IPS DF 6.9 (cell line): Measurements from ENCODE around the gene GIMAP4.
"Not testable (repeated sequence)": the region's sequence is repeated elsewhere in the genome, so short reads cannot be mapped to it uniquely, and the experiment has no call there.

Experiments used
- DNase-seq: peaks from one replicate; pipeline ENCODE4 v3.0.0-alpha.2; 2013; ENCODE audit warnings: low read depth, low spot score
- H3K27ac ChIP-seq: one replicate; pipeline ENCODE4 v1.5.1; 2013; ENCODE audit warnings: low read length, control low read depth
- H3K27me3 ChIP-seq: 2 replicates; pipeline ENCODE4 v1.6.1; 2013; ENCODE audit warnings: mild to moderate bottlenecking, low read length; ENCODE audit not compliant: control insufficient read depth, insufficient read depth
- H3K36me3 ChIP-seq: 2 replicates; pipeline ENCODE4 v1.6.1; 2013; ENCODE audit warnings: low read length; ENCODE audit not compliant: control insufficient read depth, insufficient read depth
- H3K4me1 ChIP-seq: 2 replicates; pipeline ENCODE4 v1.6.1; 2013; ENCODE audit warnings: low read length; ENCODE audit not compliant: control insufficient read depth, insufficient read depth
- H3K4me3 ChIP-seq: 2 replicates; pipeline ENCODE4 v1.5.1; 2013; ENCODE audit warnings: mild to moderate bottlenecking, low read length
- H3K9me3 ChIP-seq: 2 replicates; pipeline ENCODE4 v1.6.1; 2013; ENCODE audit warnings: low read length, inconsistent platforms; ENCODE audit not compliant: control insufficient read depth, insufficient read depth
- WGBS: extraction: QIAGEN DNeasy Blood & Tissue Kit; methylation state at CpG from one replicate; pipeline ENCODE4 v1.1.7; 2013; ENCODE audit warnings: mixed read lengths, missing lambda C conversion rate; ENCODE audit not compliant: insufficient read length, insufficient coverage; 5-methylcytosine and 5-hydroxymethylcytosine counted together

The GIMAP4 gene

GRCh38 chr7:150579979-150580637, 12.9 kb downstream of the GIMAP4 start:
- not testable (repeated sequence) for H3K4me1 ChIP-seq, H3K27ac ChIP-seq, H3K4me3 ChIP-seq, DNase-seq, H3K27me3 ChIP-seq, H3K9me3 ChIP-seq, H3K36me3 ChIP-seq
- WGBS: no CpG with 5 or more reads among the region's 7 CpGs

DNA sequence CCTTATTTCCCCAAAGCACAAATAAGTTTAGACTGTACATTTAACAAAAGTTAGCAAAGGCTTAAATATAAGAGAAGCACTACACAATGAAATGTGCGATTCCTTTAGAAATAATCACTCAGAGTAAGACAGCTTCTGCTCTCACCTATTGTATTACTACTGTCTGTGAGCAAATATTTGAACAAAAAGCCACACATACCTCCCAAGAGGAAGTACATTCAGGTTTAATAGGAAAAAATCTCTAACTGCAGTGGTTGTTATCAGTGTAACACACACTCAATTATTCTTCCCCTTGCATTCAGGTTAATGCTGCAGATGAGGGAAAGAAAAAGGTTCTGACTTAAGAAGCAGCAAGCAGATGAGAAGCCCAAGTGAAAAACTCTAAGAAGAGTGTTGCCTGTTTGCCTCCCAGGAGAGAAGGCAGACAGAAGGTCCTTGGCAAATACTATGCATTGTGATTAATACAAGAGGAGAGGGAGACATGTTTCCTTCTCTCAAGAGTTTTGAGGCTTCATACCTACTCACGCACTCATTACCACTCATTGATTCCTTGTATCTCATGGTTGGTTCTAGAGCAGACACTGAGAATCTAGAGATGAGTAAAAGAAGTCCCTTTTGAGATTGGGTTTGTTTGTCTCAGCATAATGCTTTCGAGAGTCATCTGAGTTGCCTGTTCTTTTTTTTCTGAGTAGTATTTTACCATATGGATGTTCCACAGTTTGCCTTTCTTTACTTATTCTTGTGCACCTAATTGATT, 13.6 kb downstream of the GIMAP4 start:
- no peaks in the 10 kb centered on the region for H3K9me3 ChIP-seq
- no peak overlapping the region for H3K27ac ChIP-seq
- H3K4me3 ChIP-seq: no peak overlapping the region
- no peaks in the 10 kb centered on the region for H3K27me3 ChIP-seq
- DNase-seq: no peak
- no CpG with 5 or more reads among the region's 3 CpGs for WGBS
- H3K36me3 ChIP-seq: no peaks in the 10 kb centered on the region
- H3K4me1 ChIP-seq: no peaks in the 10 kb centered on the region

GRCh38 chr7:150585199-150585598, 18.0 kb downstream of the GIMAP4 start:
- H3K4me1 ChIP-seq: no peaks in the 10 kb centered on the region
- no peak overlapping the region for H3K4me3 ChIP-seq
- no peak overlapping the region for H3K27ac ChIP-seq
- no peaks in the 10 kb centered on the region for H3K27me3 ChIP-seq
- H3K9me3 ChIP-seq: no peaks in the 10 kb centered on the region
- DNase-seq: no peak
- no CpG with 5 or more reads among the region's 7 CpGs for WGBS
- no peaks in the 10 kb centered on the region for H3K36me3 ChIP-seq

DNA sequence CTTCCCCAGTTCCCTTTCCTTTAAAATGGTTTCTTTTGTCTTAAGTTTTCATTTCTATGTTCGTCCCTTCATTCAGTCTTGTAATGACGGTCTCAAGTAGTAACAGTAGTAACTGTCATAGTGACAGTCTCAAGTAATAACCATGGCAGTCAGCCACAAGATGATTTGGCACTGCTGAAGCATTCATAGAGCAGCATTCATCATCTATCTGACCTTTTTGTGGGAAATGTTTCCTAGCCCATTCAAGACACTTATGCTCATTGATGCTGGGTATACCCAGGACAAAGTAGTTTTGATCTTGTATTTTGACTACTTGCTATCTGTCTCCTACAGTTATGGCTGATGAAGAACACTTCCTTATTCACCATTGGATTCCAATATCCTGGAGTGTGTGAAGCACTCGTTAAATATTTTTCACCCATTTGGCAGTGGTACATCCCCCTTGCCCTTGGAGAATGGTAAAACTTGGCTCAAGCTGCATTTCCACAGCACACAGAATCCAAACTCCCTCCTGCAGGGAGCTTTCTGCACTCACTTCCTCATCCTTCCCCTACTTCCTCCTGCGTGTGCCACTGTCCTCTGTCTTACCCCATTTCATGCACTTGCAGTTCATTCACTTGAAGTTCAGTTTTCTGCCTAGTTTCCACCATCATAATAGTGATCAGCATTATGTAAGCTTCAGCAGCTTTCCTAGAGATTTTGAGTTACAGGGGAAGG, 19.0 kb downstream of the GIMAP4 start:
- DNase-seq: no peak
- H3K27ac ChIP-seq: no peak overlapping the region
- H3K4me1 ChIP-seq: no peaks in the 10 kb centered on the region
- no peaks in the 10 kb centered on the region for H3K27me3 ChIP-seq
- no CpG with 5 or more reads among the region's 4 CpGs for WGBS
- no peaks in the 10 kb centered on the region for H3K9me3 ChIP-seq
- H3K36me3 ChIP-seq: no peaks in the 10 kb centered on the region
- no peak overlapping the region for H3K4me3 ChIP-seq

- Histone ChIP-seq H3K27ac (no peak overlapping the region), H3K4me3 (no peak overlapping the region), H3K9me3 (no peaks in the 10 kb centered on the region), H3K36me3 (no peaks in the 10 kb centered on the region), H3K27me3 (no peaks in the 10 kb centered on the region), H3K4me1 (no peaks in the 10 kb centered on the region)
- DNase-seq: no peak
Observed at GRCh38 chr7:150586785-150587152, 19.6 kb downstream of the GIMAP4 start.

DNA sequence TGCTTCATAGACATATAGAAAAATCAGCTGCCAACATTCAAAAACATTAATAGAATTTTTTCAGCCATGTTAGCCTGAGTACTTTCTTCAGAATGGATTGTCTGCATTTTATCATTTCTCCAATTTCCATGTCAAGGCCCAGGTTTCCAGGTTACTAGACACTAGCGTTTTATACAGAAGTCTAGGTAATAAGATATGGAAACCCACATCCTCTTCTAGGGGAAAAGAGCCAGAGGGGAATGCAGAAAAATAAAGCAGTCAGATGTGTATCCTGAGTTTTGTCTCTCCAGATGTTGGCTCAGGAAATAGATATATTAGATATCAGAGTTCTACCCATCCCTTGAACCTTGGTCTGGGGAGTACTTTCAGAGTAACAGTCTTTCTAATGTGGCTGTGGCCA, 20.4 kb downstream of the GIMAP4 start:
- Histone ChIP-seq H3K36me3 (no peaks in the 10 kb centered on the region), H3K27me3 (no peaks in the 10 kb centered on the region), H3K27ac (no peak overlapping the region), H3K4me3 (no peak overlapping the region), H3K9me3 (no peaks in the 10 kb centered on the region), H3K4me1 (no peaks in the 10 kb centered on the region)
- no peak for DNase-seq
- no CpG with 5 or more reads among the region's 1 CpG for WGBS

DNA sequence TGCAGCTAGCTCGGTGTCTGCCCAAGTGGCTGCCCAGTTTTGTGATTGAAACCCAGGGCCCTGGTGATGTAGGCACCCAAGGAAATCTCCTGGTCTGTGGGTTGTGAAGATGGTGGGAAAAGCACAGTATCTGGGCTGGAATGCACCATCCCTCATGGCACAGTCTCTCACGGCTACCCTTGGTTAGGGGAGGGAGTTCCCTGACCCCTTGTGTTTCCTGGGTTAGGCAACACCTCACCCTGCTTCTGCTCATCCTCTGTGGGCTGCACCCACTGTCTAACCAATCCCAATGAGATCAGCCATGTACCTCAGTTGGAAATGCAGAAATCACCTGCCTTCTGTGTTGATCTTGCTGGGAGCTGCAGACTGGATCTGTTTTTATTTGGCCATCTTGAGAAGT, 27.6 kb downstream of the GIMAP4 start:
- H3K9me3 ChIP-seq: no peaks in the 10 kb centered on the region
- H3K4me1 ChIP-seq: no peaks in the 10 kb centered on the region
- no peaks in the 10 kb centered on the region for H3K27me3 ChIP-seq
- H3K27ac ChIP-seq: no peak overlapping the region
- WGBS: no CpG with 5 or more reads among the region's 2 CpGs
- DNase-seq: no peak
- no peak overlapping the region for H3K4me3 ChIP-seq
- no peaks in the 10 kb centered on the region for H3K36me3 ChIP-seq

DNA sequence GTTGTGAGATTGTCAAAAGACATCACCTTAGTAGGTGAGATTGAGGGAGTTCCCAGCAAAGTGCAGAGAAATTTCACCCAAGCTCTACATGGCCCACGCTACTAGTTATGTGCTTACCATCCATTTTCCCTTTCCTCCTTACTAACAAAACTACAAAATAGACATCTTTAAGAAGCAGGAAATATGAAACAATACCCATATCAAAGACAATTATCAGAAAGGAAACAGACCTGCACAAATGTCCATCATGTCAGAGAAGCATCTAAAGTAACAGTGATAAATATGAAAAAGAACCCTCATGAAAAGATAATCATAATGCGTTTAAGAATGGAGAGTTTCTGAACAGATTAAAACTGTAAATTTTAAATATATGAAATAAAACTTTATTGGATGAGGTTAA, 28.2 kb downstream of the GIMAP4 start:
- Histone ChIP-seq H3K4me1 (no peaks in the 10 kb centered on the region), H3K36me3 (no peaks in the 10 kb centered on the region), H3K4me3 (no peak overlapping the region), H3K9me3 (no peaks in the 10 kb centered on the region), H3K27ac (no peak overlapping the region), H3K27me3 (no peaks in the 10 kb centered on the region)
- DNase-seq: no peak
- WGBS: no CpG with 5 or more reads among the region's 2 CpGs

DNA sequence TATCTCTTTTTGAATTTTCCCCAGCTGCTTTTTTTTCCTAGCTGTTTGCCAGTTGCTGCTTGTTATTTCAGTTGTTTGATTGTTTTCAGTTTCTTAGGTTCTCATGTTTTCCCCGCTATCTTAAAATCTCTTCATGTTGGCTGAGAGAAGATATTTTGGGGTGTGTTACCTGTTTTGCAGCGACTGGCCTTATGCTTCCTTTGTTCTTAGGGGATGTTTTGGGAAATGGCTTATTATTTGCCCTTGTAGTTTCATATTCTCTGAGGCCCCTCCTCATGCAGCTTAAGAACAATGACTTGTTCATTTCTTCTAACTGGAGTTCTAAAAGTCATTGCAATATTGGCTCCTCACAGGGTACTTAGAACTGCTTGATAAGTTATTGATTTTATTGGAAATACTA, 36.4 kb downstream of the GIMAP4 start:
- no CpG with 5 or more reads among the region's 2 CpGs for WGBS
- DNase-seq, H3K4me1 ChIP-seq, H3K27ac ChIP-seq, H3K27me3 ChIP-seq, H3K36me3 ChIP-seq, H3K4me3 ChIP-seq, H3K9me3 ChIP-seq: not testable (repeated sequence)

DNA sequence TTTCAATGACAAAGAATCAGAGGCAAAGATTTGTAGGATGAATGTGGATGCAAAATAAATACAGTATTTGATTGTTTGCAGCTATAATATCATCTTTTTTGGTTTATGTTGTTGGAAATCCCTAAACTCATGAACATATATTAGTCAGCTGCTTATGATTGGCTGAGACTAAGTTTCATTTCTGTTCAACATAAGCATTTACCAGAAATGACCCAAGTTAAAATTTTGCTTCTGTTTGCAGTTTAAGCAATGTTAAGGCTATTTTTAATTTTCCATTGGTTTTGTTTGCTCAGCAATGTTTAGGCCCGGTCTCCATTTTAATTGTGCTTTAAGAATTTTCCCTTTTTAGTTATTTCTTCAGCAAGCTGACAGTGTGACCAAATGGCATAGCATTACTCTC, 43.0 kb downstream of the GIMAP4 start:
- no peak for DNase-seq
- WGBS: no CpG with 5 or more reads among the region's 1 CpG
- Histone ChIP-seq H3K27ac (no peak overlapping the region), H3K4me1 (no peaks in the 10 kb centered on the region), H3K36me3 (no peaks in the 10 kb centered on the region), H3K9me3 (no peaks in the 10 kb centered on the region), H3K4me3 (no peak overlapping the region), H3K27me3 (no peaks in the 10 kb centered on the region)
